A549 (cell line): ENCODE data around the gene CCDC188. TPM values are rescaled to one million over a fixed set of nuclear protein-coding genes. Genes with fewer than 3 reads are reported as not detected.

Source experiments
- ATAC-seq, 2 experiments: fragments of 200-7000 bp in 1 of 2; fragments of >200 bp in 1 of 2; cut with Nextera tagmentation in 1 of 2; cut with Tn5 transposase in 1 of 2; 3 replicates each; pipeline versions ENCODE4 v1.8.0 to v1.9.1; 2018 to 2020; ENCODE audit warnings: mild to moderate bottlenecking in 1 of 2, moderate library complexity in 1 of 2
- CTCF ChIA-PET: fragments of 300-600 bp; sonication (Branson Sonifier 250); formaldehyde crosslinking; extraction: SDS; loops from one replicate; lab custom pipeline; 2021; ENCODE audit warnings: antibody characterized with exemption, inconsistent platforms; lab: Yijun Ruan, JAX
- POLR2A ChIA-PET: fragments of 350-600 bp; formaldehyde crosslinking; extraction: SDS; loops from one replicate; lab custom pipeline; 2021; ENCODE audit warnings: antibody characterized with exemption, inconsistent platforms; lab: Yijun Ruan, JAX
- DNase-seq, 2 experiments: peaks; one replicate each; pipeline versions ENCODE4 v3.0.0 to v3.0.0-alpha.2; 2011 to 2016; ENCODE audit warnings: low read depth in 1 of 2, low spot score in 1 of 2
- FAIRE-seq: peaks from 2 replicates; lab custom pipeline; 2011; peaks lifted over from hg19 to GRCh38; lab: Jason Lieb, UNC
- H3K27ac ChIP-seq, 2 experiments: fragments of >200 bp; sonication (Bioruptor Twin); formaldehyde crosslinking; 3 replicates each; pipeline ENCODE4 v1.5.1; 2016 to 2017
- H3K4me1 ChIP-seq: fragments of >200 bp; sonication (Bioruptor Twin); formaldehyde crosslinking; 3 replicates; pipeline ENCODE4 v1.6.1; 2016
- H3K4me2 ChIP-seq: fragments of >200 bp; sonication (Bioruptor Twin); formaldehyde crosslinking; 3 replicates; pipeline ENCODE4 v1.6.1; 2016
- H3K4me3 ChIP-seq: fragments of >200 bp; sonication (Bioruptor Twin); formaldehyde crosslinking; 3 replicates; pipeline ENCODE4 v1.5.1; 2016
- H3K9me3 ChIP-seq: fragments of >200 bp; sonication (Bioruptor Twin); formaldehyde crosslinking; 3 replicates; pipeline ENCODE4 v1.6.1; 2016
- ATOH8 ChIP-seq: fragments of 250-450 bp; sonication (Bioruptor Pico); IDR thresholded peaks from 2 replicates; pipeline ENCODE4 v1.5.0; 2020; ENCODE audit warnings: low read depth, mild to moderate bottlenecking, moderate library complexity
- BHLHE40 ChIP-seq: IDR thresholded peaks from 2 replicates; pipeline ENCODE4 v1.6.1; 2012; ENCODE audit warnings: low read depth, low read length, inconsistent platforms
- CBX8 ChIP-seq: fragments of 200-600 bp; sonication (generic); IDR thresholded peaks from 2 replicates; pipeline ENCODE4 v1.6.1; 2016
- CEBPB ChIP-seq, 2 experiments: fragments of >200 bp in 1 of 2; sonication (Bioruptor Twin) in 1 of 2; formaldehyde crosslinking in 1 of 2; IDR thresholded peaks; 2 replicates each; pipeline ENCODE4 v1.6.1; 2012 to 2016
- CHD4 ChIP-seq: fragments of 200-600 bp; sonication (generic); IDR thresholded peaks from 2 replicates; pipeline ENCODE4 v1.6.1; 2016; ENCODE audit warnings: antibody characterized with exemption, mild to moderate bottlenecking, borderline replicate concordance
- EP300 ChIP-seq, 2 experiments: fragments of >200 bp; sonication (Bioruptor Twin); formaldehyde crosslinking; IDR thresholded peaks; 2 replicates in 1 of 2; 3 replicates in 1 of 2; pipeline ENCODE4 v1.6.1; 2016 to 2017
- FOSB ChIP-seq: fragments of 250-450 bp; sonication (Bioruptor Pico); IDR thresholded peaks from 2 replicates; pipeline ENCODE4 v1.5.0; 2020; ENCODE audit warnings: mild to moderate bottlenecking, moderate library complexity
- HDAC2 ChIP-seq: fragments of 200-600 bp; sonication (generic); IDR thresholded peaks from 2 replicates; pipeline ENCODE4 v1.6.1; 2016
- HOXA7 ChIP-seq: fragments of 250-450 bp; sonication (Bioruptor Pico); IDR thresholded peaks from 2 replicates; pipeline ENCODE4 v1.5.0; 2020; ENCODE audit warnings: mild to moderate bottlenecking, moderate library complexity
- HOXB5 ChIP-seq: fragments of 250-450 bp; sonication (Bioruptor Pico); IDR thresholded peaks from 2 replicates; pipeline ENCODE4 v1.5.0; 2020; ENCODE audit warnings: mild to moderate bottlenecking, moderate library complexity
- MAZ ChIP-seq: fragments of 150-350 bp; IDR thresholded peaks from 2 replicates; pipeline ENCODE4 v1.6.1; 2014; ENCODE audit warnings: antibody characterized with exemption, low read depth, low read length, borderline replicate concordance
- MYC ChIP-seq: IDR thresholded peaks from 2 replicates; pipeline ENCODE4 v1.6.1; 2012; ENCODE audit warnings: mild to moderate bottlenecking, inconsistent platforms, low read length, improper control_type of control experiment, borderline replicate concordance
- NPAS2 ChIP-seq: fragments of 250-450 bp; sonication (Bioruptor Pico); IDR thresholded peaks from 2 replicates; pipeline ENCODE4 v1.8.0; 2022; ENCODE audit warnings: mild to moderate bottlenecking, moderate library complexity, borderline replicate concordance
- PBX3 ChIP-seq: IDR thresholded peaks from 2 replicates; pipeline ENCODE4 v1.6.1; 2012
- PHF8 ChIP-seq: fragments of 200-600 bp; sonication (generic); IDR thresholded peaks from 2 replicates; pipeline ENCODE4 v1.6.1; 2016; ENCODE audit warnings: low read depth, mild to moderate bottlenecking, antibody characterized with exemption, moderate library complexity, borderline replicate concordance
- POLR2A ChIP-seq: IDR thresholded peaks from 2 replicates; pipeline ENCODE4 v1.6.1; 2012; ENCODE audit warnings: mild to moderate bottlenecking, low read length
- RAD21 ChIP-seq, 2 experiments: fragments of >200 bp in 1 of 2; sonication (Bioruptor Twin) in 1 of 2; formaldehyde crosslinking in 1 of 2; IDR thresholded peaks in 1 of 2; conservative IDR thresholded peaks in 1 of 2; 2 replicates in 1 of 2; 3 replicates in 1 of 2; pipeline ENCODE4 v1.6.1; 2012 to 2018; ENCODE audit warnings: inconsistent platforms in 1 of 2
- RCOR1 ChIP-seq: fragments of 150-350 bp; IDR thresholded peaks from 2 replicates; pipeline ENCODE4 v1.6.1; 2014; ENCODE audit warnings: antibody characterized with exemption, low read length, low read depth
- REST ChIP-seq: fragments of 200-600 bp; sonication (generic); IDR thresholded peaks from 2 replicates; pipeline ENCODE4 v1.6.1; 2016; ENCODE audit warnings: antibody characterized with exemption, mild to moderate bottlenecking, moderate library complexity
- RFX5 ChIP-seq: fragments of 450-650 bp; IDR thresholded peaks from 2 replicates; pipeline ENCODE4 v1.7.1; 2014; ENCODE audit warnings: antibody characterized with exemption, mild to moderate bottlenecking, moderate library complexity
- ZSCAN20 ChIP-seq: fragments of 250-450 bp; sonication (Bioruptor Pico); IDR thresholded peaks from 2 replicates; pipeline ENCODE4 v1.8.0; 2022; ENCODE audit warnings: mild to moderate bottlenecking, moderate library complexity
- WGBS: methylation state at CpG from one replicate; pipeline ENCODE4 v1.1.6; 2017; ENCODE audit errors: missing lambda C conversion rate; 5-methylcytosine and 5-hydroxymethylcytosine counted together
- polyA plus RNA-seq, 4 experiments: library from polyadenylated mRNA; depleted of rRNA in 3 of 4; stranded (reverse); fragments of >200 nt; fragmentation: RNase III in 1 of 4; extraction: RNeasy Plus Mini Kit Qiagen cat#74134 plus additional on column Dnase treatment in 1 of 4; gene quantifications; 2 replicates in 3 of 4; 3 replicates in 1 of 4; pipeline ENCODE4 v1.2.3, GENCODE V29; 2011 to 2017
- TF ChIP-seq, protein P1 (sequence below): fragments of 250-450 bp; sonication (Bioruptor Pico); IDR thresholded peaks from 2 replicates; pipeline ENCODE4 v1.5.0; 2021; ENCODE audit warnings: mild to moderate bottlenecking, moderate library complexity, borderline replicate concordance
- TF ChIP-seq, protein P2 (sequence below): fragments of >200 bp; sonication (Bioruptor Twin); formaldehyde crosslinking; IDR thresholded peaks from 3 replicates; pipeline ENCODE4 v1.6.1; 2016

Gene CCDC188
- polyA plus RNA-seq, 2 of the 4 experiments (the other 2 are of a cell fraction): not detected

- CTCF ChIA-PET: interaction anchor here (1.0 to 1.2 kb wide), 3 partner anchors 10 to 158 kb away, joined by 3 to 4 read pairs (median 3); no protein-coding TSS in a partner anchor
- TF ChIP-seq HOXB5 (no peak), ZSCAN20 (CRISPR knock-in tag) (no peak), CBX8 (no peak), POLR2A (no peak), RFX5 (no peak), HOXA7 (CRISPR knock-in tag) (no peak), CEBPB (IDR thresholded peaks at IDR 0.05) (no peak)
- TF ChIP-seq, protein P1, sequence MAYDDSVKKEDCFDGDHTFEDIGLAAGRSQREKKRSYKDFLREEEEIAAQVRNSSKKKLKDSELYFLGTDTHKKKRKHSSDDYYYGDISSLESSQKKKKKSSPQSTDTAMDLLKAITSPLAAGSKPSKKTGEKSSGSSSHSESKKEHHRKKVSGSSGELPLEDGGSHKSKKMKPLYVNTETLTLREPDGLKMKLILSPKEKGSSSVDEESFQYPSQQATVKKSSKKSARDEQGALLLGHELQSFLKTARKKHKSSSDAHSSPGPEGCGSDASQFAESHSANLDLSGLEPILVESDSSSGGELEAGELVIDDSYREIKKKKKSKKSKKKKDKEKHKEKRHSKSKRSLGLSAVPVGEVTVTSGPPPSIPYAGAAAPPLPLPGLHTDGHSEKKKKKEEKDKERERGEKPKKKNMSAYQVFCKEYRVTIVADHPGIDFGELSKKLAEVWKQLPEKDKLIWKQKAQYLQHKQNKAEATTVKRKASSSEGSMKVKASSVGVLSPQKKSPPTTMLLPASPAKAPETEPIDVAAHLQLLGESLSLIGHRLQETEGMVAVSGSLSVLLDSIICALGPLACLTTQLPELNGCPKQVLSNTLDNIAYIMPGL: no peak
Observed at GRCh38 chr22:20127869-20128618, 22.8 kb downstream of the CCDC188 start.

GRCh38 chr22:20127318-20127868 lies 23.5 kb downstream of the CCDC188 start:
- ATAC-seq (no peak), FAIRE-seq (no peak), DNase-seq (no peak)
- Histone ChIP-seq H3K9me3 (no peaks in the 10 kb centered on the region), H3K27ac (no peak overlapping the region), H3K4me3 (no peak overlapping the region), H3K4me2 (no peak overlapping the region), H3K4me1 (no peaks in the 10 kb centered on the region)
- POLR2A ChIA-PET: no interaction called here
- WGBS: 78% methylated on average over 8 of the region's 15 CpGs
- TF ChIP-seq POLR2A (no peak), CHD4 (no peak), HOXA7 (CRISPR knock-in tag) (no peak), RCOR1 (no peak), NPAS2 (CRISPR knock-in tag) (no peak), BHLHE40 (no peak), HDAC2 (no peak), MAZ (no peak), PHF8 (no peak), PBX3 (no peak), EP300 (IDR thresholded peaks at IDR 0.05) (no peak), MYC (no peak), ZSCAN20 (CRISPR knock-in tag) (no peak), FOSB (CRISPR knock-in tag) (no peak), ATOH8 (CRISPR knock-in tag) (no peak), RAD21 (conservative IDR thresholded peaks at IDR 0.05 in 1 of 2, IDR thresholded peaks at IDR 0.05 in 1 of 2) (no peak), REST (no peak)
- TF ChIP-seq, protein P2, sequence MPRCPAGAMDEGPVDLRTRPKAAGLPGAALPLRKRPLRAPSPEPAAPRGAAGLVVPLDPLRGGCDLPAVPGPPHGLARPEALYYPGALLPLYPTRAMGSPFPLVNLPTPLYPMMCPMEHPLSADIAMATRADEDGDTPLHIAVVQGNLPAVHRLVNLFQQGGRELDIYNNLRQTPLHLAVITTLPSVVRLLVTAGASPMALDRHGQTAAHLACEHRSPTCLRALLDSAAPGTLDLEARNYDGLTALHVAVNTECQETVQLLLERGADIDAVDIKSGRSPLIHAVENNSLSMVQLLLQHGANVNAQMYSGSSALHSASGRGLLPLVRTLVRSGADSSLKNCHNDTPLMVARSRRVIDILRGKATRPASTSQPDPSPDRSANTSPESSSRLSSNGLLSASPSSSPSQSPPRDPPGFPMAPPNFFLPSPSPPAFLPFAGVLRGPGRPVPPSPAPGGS: no peak
- CTCF ChIA-PET: interaction anchor here (1.0 kb wide), 1 partner anchor 30 kb away, joined by 3 read pairs; no protein-coding TSS in a partner anchor

More at GRCh38 chr22:20127869-20128618, 22.8 kb downstream of the CCDC188 start:
- DNase-seq (no peak), FAIRE-seq (no peak), ATAC-seq (no peak)
- Histone ChIP-seq H3K4me3 (no peak overlapping the region), H3K4me1 (peaks cover 4% of the 10 kb centered on the region; the same call in 1 of the 3 replicates), H3K4me2 (no peak overlapping the region), H3K27ac (no peak overlapping the region), H3K9me3 (no peaks in the 10 kb centered on the region)
- POLR2A ChIA-PET: no interaction called here
- WGBS: 90% methylated on average over 11 of the region's 17 CpGs
